B cell (primary cell): ENCODE results near the gene DCAF4.

Source experiments
- CTCF ChIP-seq: fragments of 200-600 bp; IDR thresholded peaks from one replicate; pipeline ENCODE4 v1.8.0; 2022; ENCODE audit warnings: antibody characterized with exemption, mild to moderate bottlenecking
- EZH2 ChIP-seq: IDR thresholded peaks from 2 replicates; pipeline ENCODE4 v1.6.1; 2012; ENCODE audit warnings: borderline replicate concordance, low read depth, mild to moderate bottlenecking, moderate library complexity, low read length; ENCODE audit not compliant: insufficient read depth, poor library complexity, severe bottlenecking

DNA sequence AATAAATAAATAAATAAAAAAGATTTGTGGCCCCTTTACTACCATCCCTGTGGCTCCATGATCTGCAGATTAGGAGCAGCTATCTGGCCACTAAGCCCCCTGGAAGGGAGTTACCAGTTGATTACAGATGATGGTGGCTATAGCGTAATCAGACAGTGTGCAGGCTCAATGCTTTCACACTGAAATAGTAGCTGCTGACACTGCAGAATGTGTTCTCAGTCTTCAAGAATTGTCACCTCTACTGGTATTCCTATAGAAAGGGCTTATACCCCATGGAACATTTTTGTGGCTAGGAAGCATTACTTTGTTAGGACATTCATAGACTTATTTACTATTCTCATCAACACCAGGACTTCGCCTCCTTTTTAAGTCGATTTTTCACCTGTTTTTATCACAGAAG is 30.9 kb downstream of the DCAF4 start:
- TF ChIP-seq CTCF (no peak), EZH2 (no peak)
